Subcutaneous preadipocyte (primary cell): ENCODE measurements around the gene CALY. TPM values are rescaled to one million over a fixed set of nuclear protein-coding genes. Genes with fewer than 3 reads are reported as not detected.

ENCODE experiments used
- small RNA-seq: library from RNA; depleted of rRNA; stranded (forward); fragments of <200 nt; gene quantifications from one replicate; pipeline ENCODE3, GENCODE V24; 2012
- total RNA-seq: library from RNA; depleted of rRNA; stranded (reverse); fragments of >200 nt; gene quantifications from 2 replicates; pipeline ENCODE4 v1.2.3, GENCODE V29; 2012

The CALY gene, protein sequence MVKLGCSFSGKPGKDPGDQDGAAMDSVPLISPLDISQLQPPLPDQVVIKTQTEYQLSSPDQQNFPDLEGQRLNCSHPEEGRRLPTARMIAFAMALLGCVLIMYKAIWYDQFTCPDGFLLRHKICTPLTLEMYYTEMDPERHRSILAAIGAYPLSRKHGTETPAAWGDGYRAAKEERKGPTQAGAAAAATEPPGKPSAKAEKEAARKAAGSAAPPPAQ
- not detected in 2 replicates for total RNA-seq

DNA sequence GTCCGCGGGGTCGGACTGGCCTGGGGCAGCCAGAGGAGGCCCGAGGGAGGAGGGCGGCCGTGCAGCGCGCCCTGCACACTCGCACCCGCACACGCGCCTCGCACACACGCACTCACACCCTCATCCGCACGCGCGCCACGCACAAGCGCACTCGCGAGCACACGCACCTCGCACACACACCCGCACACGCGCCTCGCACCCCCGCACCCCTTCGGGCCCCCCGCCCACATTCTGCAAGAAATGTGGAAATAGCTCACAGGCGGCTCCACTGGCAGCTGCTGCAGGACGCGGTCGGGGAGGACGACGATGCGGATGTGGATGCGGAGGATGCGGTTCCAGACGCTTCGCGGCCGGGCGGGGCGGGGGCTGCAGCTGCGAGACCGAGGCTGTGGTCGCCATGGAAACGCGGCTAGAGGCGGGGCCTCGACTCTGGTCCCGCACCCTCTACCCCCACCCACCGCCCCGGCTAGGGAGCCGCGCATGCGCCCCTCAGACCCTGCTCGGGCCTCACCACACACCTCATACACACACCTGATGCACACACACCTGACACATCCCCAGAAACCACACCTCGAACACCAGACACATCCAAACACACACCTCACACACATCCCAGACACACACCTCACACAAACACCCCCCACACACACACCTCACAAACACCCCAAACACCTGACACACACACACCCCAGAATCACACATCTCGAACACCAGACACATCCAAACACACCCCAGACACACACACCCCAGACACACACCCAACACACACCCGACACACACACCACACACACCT is at the start of gene CALY:
CALY (minus strand) TSS at position 320 of the 793 bp plus-strand sequence. CDS start 7,907 bp downstream, outside the sequence.

DNA sequence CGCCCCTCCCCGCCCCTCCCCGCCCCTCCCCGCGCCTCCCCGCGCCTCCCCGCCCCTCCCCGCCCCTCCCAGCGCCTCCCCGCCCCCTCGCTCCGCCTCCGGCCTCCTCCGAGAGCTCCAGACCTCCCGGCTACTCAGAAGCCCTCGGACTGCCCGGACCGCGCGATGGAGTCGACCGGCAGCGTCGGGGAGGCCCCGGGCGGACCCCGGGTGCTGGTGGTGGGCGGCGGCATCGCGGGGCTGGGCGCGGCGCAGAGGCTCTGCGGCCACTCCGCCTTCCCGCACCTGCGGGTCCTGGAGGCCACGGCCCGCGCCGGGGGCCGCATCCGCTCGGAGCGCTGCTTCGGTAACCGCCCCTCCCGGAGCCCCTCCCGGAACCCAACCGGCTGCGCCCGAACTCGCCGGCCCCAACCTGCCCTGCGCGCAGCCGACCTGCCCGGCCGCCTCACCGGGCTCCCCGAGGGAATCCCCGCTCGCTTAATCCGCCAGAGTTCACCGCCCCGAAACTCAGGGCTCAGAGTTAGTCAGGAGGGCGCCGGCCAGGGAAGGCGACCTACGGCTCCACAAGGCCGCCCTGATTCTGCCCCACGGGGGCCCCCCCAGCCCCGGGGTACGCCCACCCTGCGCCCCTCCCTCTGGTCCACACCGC is 42.6 kb upstream of the CALY start, which contains the start of gene PAOX:
PAOX (plus strand) TSS at position 111 of the 649 bp plus-strand sequence; CDS start at position 166, 55 bp downstream.

DNA sequence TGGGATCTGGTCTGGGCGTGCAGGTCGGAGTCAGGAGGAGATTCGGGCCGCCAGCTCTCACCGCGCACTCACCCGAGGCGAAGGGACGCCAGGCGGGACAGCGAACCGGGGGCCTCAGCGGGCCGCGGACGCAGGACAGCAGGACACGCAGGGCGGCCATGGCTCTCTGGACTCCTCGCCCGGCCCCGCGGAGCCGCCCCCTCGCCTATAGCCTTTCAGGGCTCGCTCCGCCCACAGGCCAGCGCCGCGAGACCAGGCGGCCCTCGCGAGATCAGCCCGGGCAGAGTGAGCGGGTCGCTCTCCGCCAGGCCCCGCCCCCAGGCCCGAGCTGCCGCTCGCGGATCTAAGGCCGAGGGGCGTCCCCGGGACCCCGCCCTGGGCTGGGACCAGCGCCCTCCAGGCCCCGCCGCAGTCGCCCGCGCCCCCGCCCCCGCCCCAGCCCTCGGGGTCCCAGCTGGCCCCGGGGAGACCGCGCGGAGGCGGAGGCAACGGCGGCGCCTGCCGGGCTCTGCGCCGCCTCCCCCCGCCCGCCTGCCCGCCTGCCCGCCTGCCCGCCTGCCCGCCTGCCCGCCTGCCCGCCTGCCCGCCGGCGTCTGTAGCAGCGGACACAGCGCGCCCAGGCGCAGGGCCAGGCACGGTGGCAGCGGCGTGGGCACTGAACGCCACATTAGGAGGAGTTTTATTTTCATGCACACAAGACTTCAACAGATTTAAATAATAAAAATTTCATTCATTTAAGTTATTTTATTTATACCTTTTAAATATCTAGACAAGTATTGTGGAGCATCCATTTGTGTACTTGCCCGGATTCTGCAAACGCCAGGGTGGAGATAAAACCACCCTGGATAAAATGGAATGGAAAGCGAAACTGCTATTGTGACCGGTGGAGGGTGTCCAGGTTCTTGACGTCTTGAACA is 36.7 kb upstream of the CALY start, which contains the start of gene ECHS1:
ECHS1 (minus strand) TSS at position 181 of the 917 bp plus-strand sequence; CDS start at position 160, 21 bp downstream.

DNA sequence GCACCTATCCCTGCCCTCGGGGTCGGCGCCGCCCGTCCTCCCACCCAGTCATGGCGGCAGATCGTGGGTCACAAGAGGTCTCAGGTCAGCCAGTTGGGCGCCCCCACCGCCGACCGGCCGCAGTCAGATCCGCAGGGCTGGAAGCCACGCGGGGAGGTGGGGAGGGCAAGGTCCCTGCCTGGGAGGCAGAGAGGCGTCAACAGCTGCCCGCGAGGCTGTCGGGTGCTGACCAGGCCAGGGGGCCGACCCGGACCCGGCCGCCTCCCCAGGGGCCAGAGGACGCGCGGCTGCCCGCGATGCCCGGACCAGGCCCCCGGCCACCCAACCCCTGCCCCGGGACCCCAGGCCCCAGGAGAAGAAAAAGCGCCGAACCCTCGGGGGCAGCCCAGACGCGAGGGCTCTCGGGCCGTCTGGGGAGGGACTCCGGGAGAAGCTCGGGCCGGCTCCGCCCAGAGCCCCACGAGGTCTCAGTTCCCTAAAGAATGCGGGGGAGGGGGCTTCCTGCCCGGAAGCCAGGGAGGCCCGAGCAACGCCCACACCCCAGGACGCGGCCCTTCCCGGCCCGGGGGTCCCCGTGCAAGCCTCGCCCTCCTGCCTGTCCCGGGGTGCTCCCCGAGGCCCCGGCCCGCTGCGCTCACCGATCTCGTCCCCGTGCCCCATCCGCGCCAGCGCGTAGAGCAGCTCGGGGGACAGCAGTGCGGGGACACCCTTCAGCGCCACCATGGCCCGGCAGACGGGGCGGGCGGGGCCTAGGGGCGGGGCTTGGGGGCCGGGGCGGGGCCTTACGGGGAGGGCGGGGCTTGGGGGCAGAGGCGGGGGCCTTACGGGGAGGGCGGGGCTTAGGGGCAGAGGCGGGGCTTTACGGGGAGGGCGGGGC is 20.8 kb upstream of the CALY start, which contains the start of gene FUOM:
FUOM (minus strand) TSS at position 735 of the 877 bp plus-strand sequence; CDS start at position 723, 12 bp downstream.

DNA sequence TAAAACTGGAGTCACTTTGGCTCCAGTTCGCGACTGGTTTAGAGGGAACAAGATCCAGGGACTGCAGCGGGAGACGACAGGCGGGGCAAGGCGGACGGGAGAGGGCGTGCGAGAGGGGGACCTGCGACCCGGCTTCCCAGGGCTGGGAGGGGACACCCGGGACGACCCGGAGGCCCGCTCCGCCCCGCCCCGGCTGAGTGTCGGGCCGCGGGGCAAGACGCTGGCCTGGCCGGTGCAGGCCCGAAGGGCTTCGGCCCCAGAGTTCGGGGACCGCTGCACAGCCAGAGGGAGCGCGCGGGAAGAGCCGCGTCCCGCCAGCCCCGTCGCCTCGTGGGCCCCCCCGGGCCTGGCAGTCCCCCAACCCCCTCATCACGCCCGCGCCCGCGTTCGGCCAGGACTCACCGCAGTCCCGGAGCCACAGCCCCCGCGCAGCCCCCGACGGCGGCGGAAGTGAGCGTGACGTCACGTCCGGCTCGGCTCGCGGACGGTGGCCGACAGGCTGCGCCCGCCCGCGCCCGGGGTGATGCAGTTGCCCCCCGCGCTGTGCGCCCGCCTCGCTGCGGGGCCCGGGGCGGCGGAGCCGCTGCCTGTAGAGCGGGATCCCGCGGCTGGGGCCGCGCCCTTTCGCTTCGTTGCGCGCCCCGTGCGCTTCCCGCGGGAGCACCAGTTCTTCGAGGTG is 28.1 kb downstream of the CALY start, which contains the start of the genes TUBGCP2 and ZNF511:
TUBGCP2 (minus strand) TSS at position 452 of the 679 bp plus-strand sequence. CDS start 5,931 bp downstream, outside the sequence.
ZNF511 (plus strand) TSS at position 494 of the 679 bp plus-strand sequence; CDS start at position 524, 30 bp downstream.

DNA sequence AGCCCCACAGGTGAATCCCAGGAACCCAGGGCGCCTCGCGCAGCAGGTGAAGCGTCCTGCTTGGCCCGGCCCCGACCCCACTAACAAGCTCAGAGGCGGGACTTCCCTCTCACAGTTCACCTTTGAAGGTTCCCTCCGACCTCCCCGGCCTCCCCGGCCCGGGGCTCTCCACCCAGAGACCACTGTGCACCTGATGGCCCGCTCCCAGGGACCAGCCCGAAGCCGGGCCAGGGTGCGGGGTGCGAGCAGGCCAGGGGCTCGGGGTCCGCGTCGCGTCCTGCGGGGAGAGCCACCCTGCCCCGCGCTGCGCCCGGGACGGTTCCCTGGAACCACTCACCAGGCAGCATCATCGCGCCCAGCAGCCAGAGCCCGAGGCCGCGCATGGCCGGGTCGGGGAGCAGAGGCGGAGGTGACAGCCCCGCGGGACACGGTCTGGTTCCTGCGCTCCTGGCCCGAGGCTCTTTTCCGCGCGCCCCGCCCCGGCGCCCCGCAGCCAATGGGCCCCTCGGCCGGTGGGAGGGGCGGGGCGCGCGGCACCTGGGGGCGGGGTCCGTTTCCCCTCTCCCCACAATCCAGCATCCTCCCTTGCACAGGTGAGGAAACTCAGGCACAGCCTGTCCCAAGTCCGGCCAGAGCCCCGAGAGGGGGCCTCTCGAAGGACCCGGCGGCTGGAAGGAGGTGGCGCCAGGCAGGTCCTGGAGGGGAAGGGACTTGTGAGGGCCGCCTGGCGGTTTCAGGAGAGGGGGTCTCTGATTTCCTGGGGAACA is 60.1 kb downstream of the CALY start, which contains the start of gene ADAM8:
ADAM8 (minus strand) TSS at position 434 of the 767 bp plus-strand sequence; CDS start at position 383, 51 bp downstream.

Small RNAs within 50 kb of the gene (small RNA-seq; reads per million reads assigned to genes)
- not detected for gene AL360181.4
- not detected for gene BANF1P2
- gene MIR3944, result 0.19 reads per million

Other genes starting within 250 kb of the CALY start
- not detected in 2 replicates for gene ADGRA1, start 249.0 kb downstream of the CALY start, total RNA-seq
- under 0.01 and 0.20 TPM in 2 replicates for gene KNDC1, start 176.7 kb downstream of the CALY start, total RNA-seq
- gene UTF1, start 106.7 kb downstream of the CALY start, total RNA-seq, result not detected in 2 replicates
- gene VENTX, start 99.0 kb downstream of the CALY start, total RNA-seq, result not detected in 2 replicates
- gene ADAM8, start 60.0 kb downstream of the CALY start, total RNA-seq, result 0.73 and 1.4 TPM in 2 replicates
- gene TUBGCP2, start 28.0 kb downstream of the CALY start, total RNA-seq, result 63.2 and 82.1 TPM in 2 replicates
- gene ZNF511, start 28.0 kb downstream of the CALY start, total RNA-seq, result 31.2 and 33.4 TPM in 2 replicates
- not detected in 2 replicates for gene PRAP1, start 10.5 kb upstream of the CALY start, total RNA-seq
- gene FUOM, start 21.1 kb upstream of the CALY start, total RNA-seq, result 13.6 and 16.6 TPM in 2 replicates
- gene ECHS1, start 36.5 kb upstream of the CALY start, total RNA-seq, result 58.5 and 61.7 TPM in 2 replicates
- gene PAOX, start 42.4 kb upstream of the CALY start, total RNA-seq, result 4.1 and 4.8 TPM in 2 replicates
- gene MTG1, start 57.3 kb upstream of the CALY start, total RNA-seq, result 26.8 and 30.9 TPM in 2 replicates
- 0.37 and 0.39 TPM in 2 replicates for gene SPRN, start 87.7 kb upstream of the CALY start, total RNA-seq
- gene SCART1, start 117.0 kb upstream of the CALY start, total RNA-seq, result 1.1 and 1.6 TPM in 2 replicates
- under 0.01 and 0.39 TPM in 2 replicates for gene CYP2E1, start 190.5 kb upstream of the CALY start, total RNA-seq
- 0.73 and 0.78 TPM in 2 replicates for gene SYCE1, start 228.7 kb upstream of the CALY start, total RNA-seq